Motor neuron (in vitro differentiated cells): ENCODE results near the gene FRMD4B. TPM values are rescaled to one million over a fixed set of nuclear protein-coding genes. Genes with fewer than 3 reads are reported as not detected.

ENCODE experiments used
- ATAC-seq, 8 experiments: fragments of 200-7000 bp; cut with Tn5 transposase; replicated peaks in 6 of 8; 2 replicates each; pipeline ENCODE4 v1.8.0; 2021; ENCODE audit warnings: mild to moderate bottlenecking in 8 of 8, moderate library complexity in 8 of 8
- H3K27ac ChIP-seq, 2 donors: fragments of 250-450 bp; sonication (Bioruptor Pico); 2 replicates each; pipeline ENCODE4 v1.9.0; 2021; ENCODE audit warnings: antibody characterized with exemption in 2 of 2, mild to moderate bottlenecking in 2 of 2, moderate library complexity in 1 of 2
- H3K4me1 ChIP-seq, 2 donors: fragments of 250-450 bp; sonication (Bioruptor Pico); replicated peaks in 1 of 2; 2 replicates each; pipeline ENCODE4 v1.6.1; 2021; ENCODE audit warnings: antibody characterized with exemption in 2 of 2, mild to moderate bottlenecking in 2 of 2, moderate library complexity in 1 of 2
- H3K4me3 ChIP-seq, 5 donors: fragments of 250-450 bp; sonication (Bioruptor Pico); 2 replicates each; pipeline ENCODE4 v1.9.0; 2021; ENCODE audit warnings: antibody characterized with exemption in 5 of 5, mild to moderate bottlenecking in 5 of 5, moderate library complexity in 4 of 5
- WGBS, 10 experiments: fragments of 450-650 bp; shearing (Covaris generic); methylation state at CpG; one replicate each; pipeline ENCODE4 v1.0.0; 2022; 5-methylcytosine and 5-hydroxymethylcytosine counted together
- in situ Hi-C, 9 experiments: fragments of 400-800 bp; cut with MboI; loops; one replicate each; pipeline ENCODE4 v1.15.0; 2021; ENCODE audit warnings: low sequenced_read_pairs in 9 of 9, low pct_unique_long_range_greater_than_20kb in 2 of 9; ENCODE audit not compliant: unreplicated experiment in 9 of 9
- total RNA-seq, 8 experiments: library from RNA; unstranded; fragments of 300-600 nt; gene quantifications; 2 replicates each; pipeline versions ENCODE4 v1.2.3 to v1.2.4, GENCODE V29; 2022

The FRMD4B gene
- total RNA-seq, 8 experiments from 2014 or later, result 1.1 to 57.3 (median 16.0) TPM

DNA sequence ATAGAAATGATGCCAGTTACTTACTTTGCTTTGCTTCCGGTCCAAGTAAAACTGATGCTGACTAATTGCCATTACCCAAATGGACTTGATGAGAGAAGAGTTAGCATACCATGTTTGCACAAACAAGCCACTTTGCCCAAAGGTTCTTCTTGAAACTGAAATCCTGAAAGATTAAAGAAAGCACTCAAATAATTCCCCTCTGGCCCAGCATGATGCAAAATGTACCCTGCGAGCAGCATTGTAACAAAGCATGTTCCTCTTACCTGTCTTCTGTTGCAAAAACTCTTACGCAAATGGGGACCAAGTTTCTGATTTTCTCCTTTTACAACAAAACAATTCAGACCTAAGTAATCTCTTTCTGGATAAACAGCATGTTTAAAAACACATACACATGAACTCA is 189.0 kb downstream of the FRMD4B start:
- Histone ChIP-seq H3K27ac (no peak overlapping the region), H3K4me1 (no peaks in the 10 kb centered on the region), H3K4me3 (no peak overlapping the region)
- in situ Hi-C loops, result no loop called here
- WGBS, 10 experiments, result 76 to 100% (median 96%) methylated on average over 1 to 3 of the region's 3 CpGs; no CpG with 5 or more reads in 1 of the 10 experiments
- no peak for ATAC-seq

DNA sequence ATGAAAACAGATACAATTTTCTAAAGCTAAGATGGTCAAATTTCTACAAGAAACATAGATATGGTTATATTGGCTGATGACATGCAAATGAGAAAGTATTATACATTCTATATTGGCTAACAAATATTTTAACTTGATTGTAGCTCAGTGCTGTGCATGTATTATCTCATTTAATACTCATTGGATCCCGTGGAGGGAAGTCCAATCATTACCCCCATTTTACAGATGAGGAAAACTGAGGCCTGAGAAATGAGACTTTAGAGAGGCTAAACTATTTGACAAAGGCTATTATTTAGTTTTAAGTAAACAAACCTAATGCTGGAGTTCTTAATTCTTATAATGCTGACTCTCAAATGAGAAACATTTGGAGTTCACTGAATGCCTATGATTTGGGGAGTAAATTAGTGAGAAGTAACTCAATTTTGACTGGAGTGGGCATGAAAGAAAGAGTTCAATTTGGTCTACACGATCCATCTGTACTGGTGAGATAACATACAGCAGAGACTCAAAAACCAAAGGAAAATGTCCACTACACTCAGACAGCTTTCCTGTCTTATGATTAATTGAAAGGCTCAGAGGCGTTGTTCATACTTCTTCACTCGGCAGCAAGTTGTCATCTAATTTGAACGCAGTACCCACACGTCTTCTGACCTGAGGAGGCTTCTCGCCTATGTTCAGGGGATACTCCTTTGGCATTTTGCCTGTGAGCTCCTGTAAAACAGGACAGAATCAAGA is 191.3 kb downstream of the FRMD4B start:
- no peak for ATAC-seq
- WGBS, 10 experiments, result 33 to 89% (median 68%) methylated on average over 1 to 7 of the region's 7 CpGs; no CpG with 5 or more reads in 2 of the 10 experiments

DNA sequence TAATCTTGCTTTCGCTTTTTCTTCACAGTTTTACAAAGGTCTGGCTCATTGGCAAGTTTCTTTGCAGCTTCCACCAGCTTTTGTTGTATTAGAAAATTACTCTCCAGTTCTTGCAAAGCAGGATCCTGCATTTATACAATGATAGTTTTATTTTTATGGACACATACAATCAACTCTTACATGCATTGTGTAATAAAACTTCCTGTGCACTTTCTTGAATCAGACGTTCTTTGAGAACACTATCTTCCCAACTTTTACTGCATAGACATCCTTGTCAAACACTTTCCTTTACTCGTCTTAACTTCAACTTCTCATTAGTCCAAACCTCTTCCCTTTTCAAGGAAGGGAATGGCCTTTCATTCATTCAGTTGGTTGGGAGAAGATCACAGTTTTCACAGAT is 192.1 kb downstream of the FRMD4B start:
- H3K4me1 ChIP-seq, result no peaks in the 10 kb centered on the region
- in situ Hi-C loops, result no loop called here
- no peak overlapping the region for H3K4me3 ChIP-seq
- WGBS, 10 experiments, result 48 to 100% (median 87%) methylated on average over 1 to 3 of the region's 3 CpGs
- no peak for ATAC-seq
- H3K27ac ChIP-seq, result no peak overlapping the region

More for the DNA sequence above, 191.3 kb downstream of the FRMD4B start:
- in situ Hi-C loops, result no loop called here
- H3K4me1 ChIP-seq, result no peaks in the 10 kb centered on the region
- H3K27ac ChIP-seq, result no peak overlapping the region
- no peak overlapping the region for H3K4me3 ChIP-seq

GRCh38 chr3:69191516-69191915 is 194.4 kb downstream of the FRMD4B start:
- in situ Hi-C loops, result no loop called here
- no peaks in the 10 kb centered on the region for H3K4me1 ChIP-seq
- no peak for ATAC-seq
- H3K27ac ChIP-seq, result no peak overlapping the region
- no peak overlapping the region for H3K4me3 ChIP-seq

GRCh38 chr3:69189487-69189886 is 196.4 kb downstream of the FRMD4B start:
- no peak overlapping the region for H3K27ac ChIP-seq
- H3K4me3 ChIP-seq, result no peak overlapping the region
- ATAC-seq, result no peak
- no peaks in the 10 kb centered on the region for H3K4me1 ChIP-seq
- in situ Hi-C loops, result no loop called here
- WGBS, 10 experiments, result 55 to 100% (median 85%) methylated on average over 1 to 4 of the region's 4 CpGs

DNA sequence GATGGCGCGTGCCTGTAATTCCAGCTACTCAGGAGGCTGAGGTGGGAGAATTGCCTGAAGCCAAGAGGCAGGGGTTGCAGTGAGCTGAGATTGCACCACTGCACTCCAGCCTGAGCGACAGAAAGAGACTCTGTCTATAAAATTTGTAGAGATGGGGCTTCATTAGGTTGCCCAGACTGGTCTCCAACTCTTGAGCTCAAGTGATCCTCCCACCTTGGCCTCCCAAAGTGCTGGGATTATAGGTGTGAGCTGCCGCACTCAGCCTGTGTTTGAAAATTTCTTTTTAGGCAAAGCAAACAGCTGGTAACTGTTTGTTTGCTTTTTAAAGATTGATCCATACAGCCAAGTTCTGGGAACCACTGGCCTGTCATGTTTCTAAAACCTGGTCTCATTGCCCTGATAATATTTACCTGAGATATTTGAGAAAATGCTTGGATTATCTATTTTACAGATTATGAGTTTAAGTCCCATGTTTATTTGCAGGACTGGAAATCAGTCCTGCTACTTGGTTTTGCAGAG is 199.3 kb downstream of the FRMD4B start:
- 60 to 100% (median 83%) methylated on average over 1 to 2 of the region's 4 CpGs; no CpG with 5 or more reads in 5 of the 10 experiments for WGBS, 10 experiments
- in situ Hi-C loops, result no loop called here
- Histone ChIP-seq H3K4me3 (no peak overlapping the region), H3K4me1 (peaks cover 4 to 9% of the 10 kb centered on the region in 2 donors), H3K27ac (no peak overlapping the region)
- ATAC-seq, result no peak

DNA sequence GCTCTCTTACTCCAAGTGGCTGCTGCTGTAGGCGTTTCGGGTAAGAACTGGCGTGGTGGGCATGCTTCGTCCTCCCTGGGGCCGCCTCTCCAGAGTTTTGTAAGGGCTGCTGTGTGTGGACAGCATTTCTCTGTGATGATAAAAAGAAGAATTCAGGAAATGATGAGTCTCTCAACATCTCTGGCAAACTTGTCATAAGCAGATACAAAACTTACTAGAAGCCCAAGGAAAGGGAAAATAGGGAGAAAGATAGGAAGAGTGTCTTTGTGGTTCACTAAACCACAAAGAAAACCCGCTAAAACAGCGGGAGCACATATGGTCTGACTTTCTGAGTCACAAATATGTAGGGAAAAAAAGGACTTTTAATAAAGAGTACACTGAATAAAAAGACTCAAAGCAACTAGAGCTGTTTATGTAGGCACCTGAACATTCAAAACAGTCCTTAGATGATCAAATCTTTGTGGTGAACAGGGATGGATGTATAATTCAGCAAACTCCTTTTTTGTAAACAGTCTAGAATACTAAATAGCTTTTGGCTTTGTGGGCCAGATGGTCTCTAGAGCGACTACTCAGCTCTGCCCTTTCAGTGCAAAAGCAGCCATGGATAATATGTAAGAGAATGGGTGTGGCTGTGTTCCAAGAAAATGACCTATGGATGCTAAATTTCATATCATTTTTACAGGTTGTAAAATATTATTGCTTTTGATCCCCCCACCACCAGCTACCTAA is 203.1 kb downstream of the FRMD4B start:
- peak in 1 of 8 experiments; percentile 54 for ATAC-seq
- Histone ChIP-seq H3K4me3 (no peak overlapping the region), H3K27ac (peak overlapping the region in 1 of 2 donors; percentile 51), H3K4me1 (peaks cover 4 to 9% of the 10 kb centered on the region in 2 donors)
- WGBS, 10 experiments, result 5 to 100% (median 77%) methylated on average over 2 to 8 of the region's 8 CpGs
- in situ Hi-C loops, result no loop called here

GRCh38 chr3:69181592-69182211 is 204.2 kb downstream of the FRMD4B start:
- H3K27ac ChIP-seq, result peak overlapping the region in 1 of 2 donors; percentile 51
- ATAC-seq, result peak in 5 of 8 experiments; percentile 35 to 45 (median 42)
- peaks cover 4 to 9% of the 10 kb centered on the region in 2 donors for H3K4me1 ChIP-seq
- WGBS, 10 experiments, result 42 to 83% (median 50%) methylated on average over 3 to 9 of the region's 9 CpGs
- in situ Hi-C loops, result no loop called here
- H3K4me3 ChIP-seq, result no peak overlapping the region

DNA sequence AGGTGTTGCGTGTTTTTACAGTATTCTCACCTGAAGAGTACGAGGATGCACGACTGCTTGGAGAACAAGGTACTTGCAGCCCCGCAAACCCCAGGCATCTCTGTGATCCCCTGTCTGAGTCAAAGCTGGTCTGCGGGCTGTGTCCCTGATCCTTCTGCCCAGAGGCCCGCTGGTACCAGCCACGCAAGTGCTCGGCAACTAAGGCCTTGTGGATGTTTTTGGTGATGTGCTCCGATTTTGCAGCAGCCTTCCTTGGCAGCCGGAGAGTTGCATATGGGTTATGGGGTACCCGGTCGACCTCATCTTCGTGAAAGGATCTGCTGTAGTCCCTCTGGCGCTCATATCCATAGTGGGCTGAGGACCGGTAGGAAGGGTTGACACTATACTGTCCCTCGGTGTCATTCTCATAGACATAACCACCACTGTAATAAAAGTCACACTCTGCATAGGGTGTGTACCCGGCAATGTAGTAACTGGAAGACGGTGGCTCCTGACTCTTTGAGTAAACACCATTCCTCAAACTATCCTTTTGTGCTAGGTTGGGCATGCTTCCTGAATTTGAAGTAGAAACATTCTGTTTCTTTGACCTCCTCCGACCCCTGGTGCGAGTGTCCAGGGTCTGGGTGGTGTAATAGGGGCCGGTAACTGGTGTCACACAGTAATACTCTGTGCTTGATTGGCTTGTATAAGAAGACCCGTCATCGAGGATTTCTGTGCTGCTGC is 204.9 kb downstream of the FRMD4B start:
- 61 to 100% (median 80%) methylated on average over 1 to 20 of the region's 23 CpGs; no CpG with 5 or more reads in 1 of the 10 experiments for WGBS, 10 experiments
- in situ Hi-C loops, result no loop called here
- Histone ChIP-seq H3K27ac (no peak overlapping the region), H3K4me1 (peaks cover 4 to 9% of the 10 kb centered on the region in 2 donors), H3K4me3 (no peak overlapping the region)
- ATAC-seq, result no peak

DNA sequence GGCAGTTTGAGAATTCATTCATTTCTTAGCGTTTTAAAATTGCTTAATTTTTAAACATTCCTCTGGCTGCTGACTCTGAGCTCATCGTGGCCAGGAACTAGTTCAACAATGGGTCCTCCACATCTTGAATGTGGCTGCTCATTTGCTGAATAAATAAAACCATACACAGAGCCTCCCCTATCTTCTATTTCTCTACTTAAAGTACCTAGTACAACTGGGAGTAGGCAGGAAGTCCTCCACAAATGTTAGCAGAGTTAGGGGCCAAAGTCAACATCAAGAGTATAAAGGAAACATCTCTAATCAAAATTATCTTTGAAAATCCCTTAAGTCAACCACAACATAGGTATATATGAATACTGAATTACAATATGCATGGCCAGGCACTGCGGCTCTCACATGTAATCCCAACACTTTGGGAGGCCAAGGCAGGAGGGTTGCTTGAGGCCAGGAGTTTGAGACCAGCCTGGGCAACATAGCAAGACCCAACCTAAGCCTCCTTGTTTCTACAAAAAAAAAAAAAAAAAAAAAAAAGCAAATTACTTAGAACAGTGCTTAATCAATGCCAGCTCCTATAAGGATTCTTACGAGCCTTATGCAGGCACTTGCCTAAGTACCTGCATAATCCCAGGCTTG is 206.0 kb downstream of the FRMD4B start:
- WGBS, 10 experiments, result 52 to 100% (median 90%) methylated on average over 1 to 4 of the region's 4 CpGs; no CpG with 5 or more reads in 1 of the 10 experiments
- no peak for ATAC-seq
- Histone ChIP-seq H3K4me1 (peaks cover 4 to 9% of the 10 kb centered on the region in 2 donors), H3K4me3 (no peak overlapping the region), H3K27ac (no peak overlapping the region)
- in situ Hi-C loops, result no loop called here

- peaks cover 4 to 9% of the 10 kb centered on the region in 2 donors for H3K4me1 ChIP-seq
- H3K27ac ChIP-seq, result no peak overlapping the region
- H3K4me3 ChIP-seq, result no peak overlapping the region
- no peak for ATAC-seq
- in situ Hi-C loops, result no loop called here
- 67 to 100% (median 94%) methylated on average over 1 to 5 of the region's 5 CpGs; no CpG with 5 or more reads in 1 of the 10 experiments for WGBS, 10 experiments
These were observed 206.8 kb downstream of the FRMD4B start for GRCh38 chr3:69178838-69179739.
